ENCODE measurements around the gene OR4X1.
"Not testable (repeated sequence)": the region's sequence is repeated elsewhere in the genome, so short reads cannot be mapped to it uniquely, and the experiment has no call there.

The OR4X1 gene, protein sequence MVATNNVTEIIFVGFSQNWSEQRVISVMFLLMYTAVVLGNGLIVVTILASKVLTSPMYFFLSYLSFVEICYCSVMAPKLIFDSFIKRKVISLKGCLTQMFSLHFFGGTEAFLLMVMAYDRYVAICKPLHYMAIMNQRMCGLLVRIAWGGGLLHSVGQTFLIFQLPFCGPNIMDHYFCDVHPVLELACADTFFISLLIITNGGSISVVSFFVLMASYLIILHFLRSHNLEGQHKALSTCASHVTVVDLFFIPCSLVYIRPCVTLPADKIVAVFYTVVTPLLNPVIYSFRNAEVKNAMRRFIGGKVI

DNA sequence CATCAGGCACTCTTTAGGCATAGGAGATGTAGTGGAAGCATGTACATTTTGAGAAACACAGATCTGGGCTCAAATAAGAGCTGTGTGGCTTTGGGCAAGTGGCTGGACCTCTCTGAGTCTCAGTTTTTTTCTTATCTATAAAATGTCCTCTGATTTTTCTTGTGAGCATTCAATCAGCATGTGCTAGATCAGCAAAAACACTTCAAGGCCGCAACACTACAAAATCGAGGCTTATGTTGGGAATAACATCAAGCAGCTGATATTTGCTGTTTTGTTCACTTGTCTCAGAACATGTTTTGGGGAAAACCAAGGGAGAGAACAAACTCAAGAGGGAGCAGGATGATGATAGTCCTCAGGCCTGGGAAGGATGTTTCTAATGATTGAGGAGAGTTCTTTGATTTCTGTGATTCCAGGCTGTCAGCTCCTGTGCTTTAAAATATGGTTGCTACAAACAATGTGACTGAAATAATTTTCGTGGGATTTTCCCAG, at the start of gene OR4X1:
OR4X1 (plus strand) TSS at position 439 of the 489 bp plus-strand sequence; CDS start at position 439, 0 bp downstream.
- DNase-seq (ENCODE audit: low read depth) = no peak
- TF ChIP-seq, protein P1, sequence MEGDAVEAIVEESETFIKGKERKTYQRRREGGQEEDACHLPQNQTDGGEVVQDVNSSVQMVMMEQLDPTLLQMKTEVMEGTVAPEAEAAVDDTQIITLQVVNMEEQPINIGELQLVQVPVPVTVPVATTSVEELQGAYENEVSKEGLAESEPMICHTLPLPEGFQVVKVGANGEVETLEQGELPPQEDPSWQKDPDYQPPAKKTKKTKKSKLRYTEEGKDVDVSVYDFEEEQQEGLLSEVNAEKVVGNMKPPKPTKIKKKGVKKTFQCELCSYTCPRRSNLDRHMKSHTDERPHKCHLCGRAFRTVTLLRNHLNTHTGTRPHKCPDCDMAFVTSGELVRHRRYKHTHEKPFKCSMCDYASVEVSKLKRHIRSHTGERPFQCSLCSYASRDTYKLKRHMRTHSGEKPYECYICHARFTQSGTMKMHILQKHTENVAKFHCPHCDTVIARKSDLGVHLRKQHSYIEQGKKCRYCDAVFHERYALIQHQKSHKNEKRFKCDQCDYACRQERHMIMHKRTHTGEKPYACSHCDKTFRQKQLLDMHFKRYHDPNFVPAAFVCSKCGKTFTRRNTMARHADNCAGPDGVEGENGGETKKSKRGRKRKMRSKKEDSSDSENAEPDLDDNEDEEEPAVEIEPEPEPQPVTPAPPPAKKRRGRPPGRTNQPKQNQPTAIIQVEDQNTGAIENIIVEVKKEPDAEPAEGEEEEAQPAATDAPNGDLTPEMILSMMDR (IDR thresholded peaks at IDR 0.05; ENCODE audit: insufficient read depth, low read depth, low read length, missing control alignments) = no peak

DNA sequence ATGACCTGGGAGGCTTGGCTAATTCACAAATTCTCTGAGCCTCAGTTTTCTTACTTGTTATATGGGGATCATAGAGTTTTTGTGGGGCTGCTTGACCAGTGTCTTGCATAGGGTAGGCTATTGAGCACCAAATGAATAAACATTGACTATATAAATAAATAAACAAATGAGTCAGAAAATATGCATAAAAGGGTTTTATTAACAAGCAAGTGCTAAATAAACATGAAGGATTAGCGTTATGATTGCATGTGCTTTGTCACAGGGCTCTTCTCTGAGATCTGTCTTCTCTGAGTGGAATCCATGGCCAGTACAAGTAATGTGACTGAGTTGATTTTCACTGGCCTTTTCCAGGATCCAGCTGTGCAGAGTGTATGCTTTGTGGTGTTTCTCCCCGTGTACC, 47.2 kb upstream of the OR4X1 start, which contains the start of gene OR4B1:
OR4B1 (plus strand) TSS at position 301 of the 400 bp plus-strand sequence; CDS start at position 301, 0 bp downstream.
- no peak within 1 kb of the TSS for H3K4me3 ChIP-seq (ENCODE audit: low read length)
- DNase-seq (ENCODE audit: low read depth) = no peak
- TF ChIP-seq, protein P1 (IDR thresholded peaks at IDR 0.05; ENCODE audit: insufficient read depth, low read depth, low read length, missing control alignments) = no peak

More for the DNA sequence above, at the start of gene OR4X1:
- no peak within 1 kb of the TSS for H3K4me3 ChIP-seq (ENCODE audit: low read length)

DNA sequence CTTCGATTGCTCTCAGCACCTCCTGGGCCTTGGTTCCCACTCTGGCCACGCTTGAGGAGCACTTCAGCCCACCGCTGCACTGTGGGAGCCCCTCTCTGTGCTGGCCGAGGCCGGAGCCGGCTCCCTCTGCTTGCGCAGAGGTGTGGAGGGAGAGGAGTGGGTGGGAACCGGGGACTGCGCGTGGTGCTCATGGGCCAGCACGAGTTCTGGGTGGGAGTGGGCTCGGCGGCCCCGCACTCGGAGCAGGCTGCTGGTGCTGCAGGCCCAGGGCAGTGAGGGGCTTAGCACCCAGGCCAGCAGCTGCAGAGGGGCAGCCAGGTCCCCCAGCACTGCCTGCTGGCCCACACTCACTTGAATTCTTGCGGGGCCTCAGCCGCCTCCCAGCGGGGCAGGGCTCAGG, 34.9 kb upstream of the OR4X1 start:
- H3K4me3 ChIP-seq (ENCODE audit: low read length) = no peak overlapping the region
- DNase-seq (ENCODE audit: low read depth) = no peak
- TF ChIP-seq, protein P1 (IDR thresholded peaks at IDR 0.05; ENCODE audit: insufficient read depth, low read depth, low read length, missing control alignments) = no peak

DNA sequence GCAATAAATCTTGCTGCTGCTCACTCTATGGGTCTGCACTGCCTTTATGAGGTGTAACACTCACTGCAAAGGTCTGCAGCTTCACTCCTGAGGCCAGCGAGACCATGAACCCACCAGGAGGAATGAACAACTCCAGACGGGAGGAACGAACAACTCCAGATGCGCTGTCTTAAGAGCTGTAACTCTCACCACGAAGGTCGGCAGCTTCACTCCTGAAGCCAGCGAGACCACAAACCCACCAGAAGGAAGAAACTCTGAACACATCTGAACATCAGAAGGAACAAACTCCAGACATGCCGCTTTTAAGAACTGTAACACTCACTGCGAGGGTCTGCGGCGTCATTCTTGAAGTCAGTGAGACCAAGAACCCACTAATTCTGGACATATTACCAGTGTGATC, 33.6 kb upstream of the OR4X1 start:
- not testable (repeated sequence) for H3K4me3 ChIP-seq (ENCODE audit: low read length); DNase-seq (ENCODE audit: low read depth)

DNA sequence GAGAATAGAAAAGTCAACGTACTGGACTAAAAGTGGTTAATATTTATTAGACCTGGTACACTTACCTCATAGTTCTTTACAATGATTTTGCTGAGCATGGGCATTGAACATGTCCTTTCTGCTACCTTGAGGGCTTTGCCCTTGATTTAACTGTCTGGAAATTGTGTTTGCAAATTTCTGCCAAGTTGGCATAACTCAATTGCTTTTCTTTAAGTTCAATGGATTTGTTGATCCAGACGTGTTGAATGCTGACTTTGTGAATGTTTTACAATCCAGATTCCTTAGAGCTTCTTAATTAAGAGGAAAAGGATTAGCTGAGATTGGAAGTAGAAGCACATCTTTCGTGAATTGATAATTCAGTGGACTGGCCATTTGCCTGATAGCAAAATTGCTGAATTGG, 25.9 kb upstream of the OR4X1 start:
- H3K4me3 ChIP-seq (ENCODE audit: low read length) = no peak overlapping the region
- TF ChIP-seq, protein P1 (IDR thresholded peaks at IDR 0.05; ENCODE audit: insufficient read depth, low read depth, low read length, missing control alignments) = no peak
- DNase-seq (ENCODE audit: low read depth) = no peak

DNA sequence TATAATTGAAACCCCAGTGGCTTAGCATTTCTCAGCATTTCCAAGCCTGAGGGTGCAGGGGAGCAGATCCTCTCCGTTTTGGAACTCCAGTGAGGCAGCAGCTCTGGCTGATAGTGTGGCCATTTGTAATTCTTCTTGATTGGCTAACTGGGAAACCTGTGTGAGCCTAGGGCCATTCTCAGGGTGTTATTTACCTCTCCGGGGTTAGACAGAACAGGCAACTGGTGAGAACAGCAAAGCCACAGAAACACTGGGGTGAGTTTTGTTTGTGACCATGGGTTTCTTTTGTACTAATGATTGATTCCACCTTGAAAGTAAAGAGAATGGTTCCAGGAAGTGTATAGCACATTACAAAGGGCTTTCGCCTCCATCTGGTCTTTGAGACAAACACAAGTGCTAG, 21.2 kb upstream of the OR4X1 start:
- no peak overlapping the region for H3K4me3 ChIP-seq (ENCODE audit: low read length)
- DNase-seq (ENCODE audit: low read depth) = no peak
- TF ChIP-seq, protein P1 (IDR thresholded peaks at IDR 0.05; ENCODE audit: insufficient read depth, low read depth, low read length, missing control alignments) = no peak

DNA sequence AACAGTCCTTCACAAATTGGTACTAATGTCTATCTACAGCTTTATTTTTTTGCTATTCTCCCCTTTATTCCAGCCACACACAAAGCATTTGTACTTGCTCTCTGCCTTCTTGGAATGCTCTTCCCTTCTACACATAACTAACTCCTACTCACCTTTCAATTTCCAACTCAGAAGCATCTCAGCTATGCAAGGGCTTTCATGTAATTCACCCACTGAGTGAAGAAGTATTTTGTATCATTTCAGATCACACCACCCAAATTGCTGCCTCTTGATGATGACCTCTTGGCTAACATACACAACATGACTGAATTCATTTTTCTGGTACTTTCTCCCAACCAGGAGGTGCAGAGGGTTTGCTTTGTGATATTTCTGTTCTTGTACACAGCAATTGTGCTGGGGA, 18.9 kb upstream of the OR4X1 start, which contains the start of gene OR4X2:
OR4X2 (plus strand) TSS at position 301 of the 400 bp plus-strand sequence; CDS start at position 301, 0 bp downstream.
- TF ChIP-seq, protein P1 (IDR thresholded peaks at IDR 0.05; ENCODE audit: insufficient read depth, low read depth, low read length, missing control alignments) = no peak
- no peak within 1 kb of the TSS for H3K4me3 ChIP-seq (ENCODE audit: low read length)
- no peak for DNase-seq (ENCODE audit: low read depth)

Data from epithelial cell of esophagus (primary cell).